LNCaP clone FGC (cell line): ENCODE data around the gene THAP7.

Source experiments
- DNase-seq: peaks from one replicate; pipeline ENCODE4 v3.0.0-alpha.2; 2011; ENCODE audit warnings: low read depth
- H3K4me3 ChIP-seq: 2 replicates; pipeline ENCODE4 v1.5.1; 2011; ENCODE audit warnings: mild to moderate bottlenecking, low read depth, low read length, control low read depth
- TF ChIP-seq, protein P1 (sequence below): IDR thresholded peaks from 2 replicates; pipeline ENCODE4 v1.5.1; 2012; ENCODE audit warnings: mild to moderate bottlenecking; ENCODE audit not compliant: control insufficient read depth, insufficient read depth; ENCODE audit errors: extremely low read depth

Gene THAP7

DNA sequence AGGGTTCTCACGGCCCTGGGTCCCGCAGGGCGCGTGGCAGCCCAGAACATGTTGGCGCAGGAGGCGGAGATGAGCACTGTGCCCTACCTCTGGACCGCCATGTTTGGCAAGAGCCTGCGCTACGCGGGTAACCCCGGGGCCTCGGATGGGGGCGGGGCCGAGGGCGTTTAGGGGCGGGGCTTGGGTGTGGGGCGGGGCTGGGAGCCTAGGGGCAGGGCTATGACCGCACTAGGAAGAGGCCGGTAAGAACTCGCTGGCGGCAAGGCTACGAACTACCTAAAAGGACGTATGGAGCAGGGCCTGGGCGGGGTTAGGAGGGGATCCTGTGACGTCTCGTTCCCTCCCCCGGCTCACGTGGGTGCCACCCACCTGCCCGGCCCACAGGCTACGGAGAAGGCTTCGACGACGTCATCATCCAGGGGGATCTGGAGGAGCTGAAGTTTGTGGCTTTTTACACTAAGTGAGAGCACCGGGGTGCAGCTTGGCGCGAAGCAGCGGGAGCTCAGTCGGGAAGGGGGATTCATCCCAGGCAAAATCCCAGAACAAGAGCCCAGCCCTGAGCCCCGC, 22.6 kb downstream of the THAP7 start:
- no peak for DNase-seq
- TF ChIP-seq, protein P1, sequence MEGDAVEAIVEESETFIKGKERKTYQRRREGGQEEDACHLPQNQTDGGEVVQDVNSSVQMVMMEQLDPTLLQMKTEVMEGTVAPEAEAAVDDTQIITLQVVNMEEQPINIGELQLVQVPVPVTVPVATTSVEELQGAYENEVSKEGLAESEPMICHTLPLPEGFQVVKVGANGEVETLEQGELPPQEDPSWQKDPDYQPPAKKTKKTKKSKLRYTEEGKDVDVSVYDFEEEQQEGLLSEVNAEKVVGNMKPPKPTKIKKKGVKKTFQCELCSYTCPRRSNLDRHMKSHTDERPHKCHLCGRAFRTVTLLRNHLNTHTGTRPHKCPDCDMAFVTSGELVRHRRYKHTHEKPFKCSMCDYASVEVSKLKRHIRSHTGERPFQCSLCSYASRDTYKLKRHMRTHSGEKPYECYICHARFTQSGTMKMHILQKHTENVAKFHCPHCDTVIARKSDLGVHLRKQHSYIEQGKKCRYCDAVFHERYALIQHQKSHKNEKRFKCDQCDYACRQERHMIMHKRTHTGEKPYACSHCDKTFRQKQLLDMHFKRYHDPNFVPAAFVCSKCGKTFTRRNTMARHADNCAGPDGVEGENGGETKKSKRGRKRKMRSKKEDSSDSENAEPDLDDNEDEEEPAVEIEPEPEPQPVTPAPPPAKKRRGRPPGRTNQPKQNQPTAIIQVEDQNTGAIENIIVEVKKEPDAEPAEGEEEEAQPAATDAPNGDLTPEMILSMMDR = no peak
- no peak overlapping the region for H3K4me3 ChIP-seq

DNA sequence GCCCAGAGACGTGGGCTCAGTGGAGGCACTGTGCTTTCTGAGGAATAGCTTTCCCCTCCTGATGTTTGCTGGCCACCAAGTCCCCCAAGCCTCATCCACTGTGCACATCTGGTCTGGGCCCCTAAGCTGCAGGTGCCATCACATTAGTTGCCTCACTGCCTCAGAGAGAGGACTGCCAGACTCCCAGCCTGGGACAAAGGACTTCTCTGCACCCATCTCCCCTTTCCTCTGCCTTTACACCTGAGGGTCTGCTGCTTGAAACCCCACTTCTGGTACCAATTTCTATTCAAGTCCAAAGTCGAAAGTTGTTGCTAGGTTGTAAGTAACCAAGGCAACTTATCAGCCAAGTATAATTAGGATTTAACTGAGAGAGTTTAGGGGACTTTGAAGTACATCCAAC, 23.5 kb downstream of the THAP7 start:
- DNase-seq = no peak
- TF ChIP-seq, protein P1 = no peak
- H3K4me3 ChIP-seq = no peak overlapping the region

DNA sequence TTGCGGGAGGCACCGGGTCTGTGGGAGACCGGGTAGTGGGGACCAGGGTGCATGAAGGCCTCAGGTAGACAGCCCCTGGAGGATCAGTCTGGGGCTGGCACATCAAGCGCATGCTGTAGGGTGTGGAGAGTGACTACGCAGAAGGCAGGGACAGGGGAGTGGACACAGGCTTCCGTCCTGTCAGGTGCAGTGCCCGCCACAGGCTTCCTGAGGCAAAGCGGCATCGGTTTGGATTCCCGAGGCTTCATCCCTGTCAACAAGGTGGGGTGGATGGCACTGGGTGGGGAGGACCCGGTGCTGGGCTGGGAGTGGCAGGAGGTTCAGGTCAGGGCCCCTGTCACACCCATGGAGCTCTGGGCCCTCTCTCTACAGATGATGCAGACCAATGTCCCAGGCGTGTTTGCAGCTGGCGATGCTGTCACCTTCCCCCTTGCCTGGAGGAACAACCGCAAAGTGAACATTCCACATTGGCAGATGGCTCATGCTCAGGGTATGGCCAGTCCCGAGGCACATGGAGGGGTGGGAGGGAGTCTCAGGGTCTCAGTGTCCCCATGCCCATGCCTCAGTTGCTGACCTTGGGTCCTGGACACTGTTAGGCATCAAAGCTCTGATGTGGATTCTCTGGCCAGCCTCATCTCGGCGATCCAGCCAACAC, 24.3 kb downstream of the THAP7 start:
- TF ChIP-seq, protein P1 = no peak
- no peak for DNase-seq
- no peak overlapping the region for H3K4me3 ChIP-seq

DNA sequence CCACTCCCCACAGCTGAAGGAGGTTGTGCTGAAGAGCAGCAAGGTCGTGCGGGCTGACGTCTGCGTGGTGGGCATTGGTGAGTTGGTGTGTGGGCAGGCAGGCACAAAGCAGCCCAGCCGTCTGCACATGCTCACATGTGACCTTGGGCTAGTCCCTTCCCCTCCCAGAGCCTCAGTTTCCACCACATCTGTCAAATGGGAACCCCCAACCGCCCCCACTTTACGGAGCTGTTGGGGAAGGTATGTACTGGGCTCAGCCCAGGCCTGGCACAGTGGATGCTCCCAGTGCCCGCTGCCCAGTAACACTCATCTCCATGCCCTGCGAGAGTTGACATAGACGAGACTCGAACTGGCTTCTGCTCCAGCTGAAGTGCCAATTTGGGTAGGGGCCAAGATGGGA, 24.9 kb downstream of the THAP7 start:
- TF ChIP-seq, protein P1 = no peak

DNA sequence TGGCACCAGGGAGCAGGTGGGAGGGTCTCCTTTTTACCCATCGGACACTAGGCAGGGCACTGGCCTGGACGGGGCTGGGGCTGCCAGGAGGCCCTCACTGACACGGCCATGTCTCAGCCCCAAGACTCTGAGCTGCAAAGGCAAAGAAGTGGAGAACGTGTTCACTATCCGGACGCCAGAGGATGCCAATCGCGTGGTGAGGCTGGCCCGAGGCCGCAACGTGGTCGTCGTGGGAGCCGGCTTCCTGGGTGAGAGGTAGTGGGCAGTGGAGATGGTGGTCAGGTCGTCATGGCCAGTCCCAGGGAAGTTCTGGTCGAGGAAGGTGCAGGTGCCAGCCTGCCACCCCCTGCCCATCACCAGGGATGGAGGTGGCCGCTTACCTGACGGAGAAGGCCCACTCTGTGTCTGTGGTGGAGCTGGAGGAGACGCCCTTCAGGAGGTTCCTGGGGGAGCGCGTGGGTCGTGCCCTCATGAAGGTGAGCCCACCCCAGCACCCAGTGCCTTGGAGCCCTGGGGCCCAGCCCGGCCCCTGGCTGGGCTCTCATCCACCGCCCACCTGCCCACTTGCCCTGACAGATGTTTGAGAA, 25.5 kb downstream of the THAP7 start:
- TF ChIP-seq, protein P1 = no peak
- DNase-seq = no peak
- H3K4me3 ChIP-seq = no peak overlapping the region

More for the DNA sequence above, 24.9 kb downstream of the THAP7 start:
- no peak overlapping the region for H3K4me3 ChIP-seq
- no peak for DNase-seq

DNA sequence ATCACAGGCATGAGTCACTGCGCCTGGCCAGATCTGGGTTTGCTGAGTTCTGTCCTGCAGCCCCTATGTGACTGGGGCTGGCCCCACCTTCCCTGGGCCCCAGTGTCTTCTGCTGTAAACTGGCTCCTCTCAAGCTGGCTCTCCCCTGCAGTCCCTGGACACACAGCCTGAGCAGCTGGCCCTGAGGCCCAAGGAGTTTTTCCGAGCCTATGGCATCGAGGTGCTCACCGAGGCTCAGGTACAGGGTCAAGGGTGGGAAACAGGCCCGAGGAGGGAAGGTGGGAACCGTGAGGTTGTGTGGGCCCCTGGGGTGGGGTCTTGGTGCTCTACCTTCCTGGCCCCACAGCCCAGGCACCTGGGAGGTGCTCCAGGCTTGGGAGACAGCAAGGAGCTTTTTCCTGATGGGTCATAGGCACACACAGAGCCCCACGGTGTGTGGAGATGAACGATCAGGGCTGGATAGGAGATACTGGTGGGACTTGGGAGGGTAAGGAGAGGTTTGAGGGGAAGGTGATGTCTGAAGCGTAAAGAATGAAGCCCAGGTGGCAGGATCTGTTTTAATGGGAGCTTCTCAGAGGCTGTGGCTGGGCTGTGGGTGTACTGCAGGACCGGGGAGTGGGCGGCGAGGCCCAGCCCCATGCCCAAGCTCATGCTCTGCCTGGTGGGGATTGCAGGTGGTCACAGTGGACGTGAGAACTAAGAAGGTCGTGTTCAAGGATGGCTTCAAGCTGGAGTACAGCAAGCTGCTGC, 26.2 kb downstream of the THAP7 start:
- TF ChIP-seq, protein P1 = no peak
- DNase-seq = no peak
- no peak overlapping the region for H3K4me3 ChIP-seq
